Esophagus muscularis mucosa (tissue), 4 donors: ENCODE measurements around the gene CTPS2. TPM values are rescaled to one million over a fixed set of nuclear protein-coding genes. Genes with fewer than 3 reads are reported as not detected.
"Not testable (repeated sequence)": the region's sequence is repeated elsewhere in the genome, so short reads cannot be mapped to it uniquely, and the experiment has no call there.

ENCODE experiments used
- DNase-seq: peaks from one replicate; pipeline ENCODE4 v3.0.0-alpha.2; 2017; ENCODE audit errors: extremely low spot score
- H3K27ac ChIP-seq, 4 donors: fragments of 200-600 bp; sonication (generic); replicated peaks in 1 of 4; 1 replicate in 3 of 4; 2 replicates in 1 of 4; pipeline ENCODE4 v1.5.1; 2016 to 2019; ENCODE audit warnings: mild to moderate bottlenecking in 1 of 4
- H3K27me3 ChIP-seq, 4 donors: fragments of 200-600 bp; sonication (generic); one replicate each; pipeline versions ENCODE4 v1.5.1 to v1.6.0; 2016 to 2019
- H3K36me3 ChIP-seq, 4 donors: fragments of 200-600 bp; sonication (generic); one replicate each; pipeline ENCODE4 v1.5.1; 2016 to 2019
- H3K4me1 ChIP-seq, 4 donors: fragments of 200-600 bp; sonication (generic); one replicate each; pipeline ENCODE4 v1.5.1; 2016 to 2019
- H3K4me3 ChIP-seq, 4 donors: fragments of 200-600 bp; sonication (generic); 1 replicate in 2 of 4; 2 replicates in 2 of 4; pipeline ENCODE4 v1.5.1; 2016 to 2019; ENCODE audit warnings: mild to moderate bottlenecking in 4 of 4, moderate library complexity in 1 of 4
- H3K9me3 ChIP-seq, 4 donors: fragments of 200-600 bp; sonication (generic); 1 replicate in 3 of 4; 2 replicates in 1 of 4; pipeline ENCODE4 v1.5.1; 2016 to 2019
- EP300 ChIP-seq: sonication (generic); formaldehyde crosslinking; IDR thresholded peaks from one replicate; pipeline ENCODE4 v1.6.1; 2017; ENCODE audit warnings: antibody characterized with exemption
- POLR2A ChIP-seq: fragments of 450-650 bp; IDR thresholded peaks from one replicate; pipeline ENCODE4 v1.6.1; 2017; ENCODE audit warnings: antibody characterized with exemption, moderate library complexity, mild to moderate bottlenecking, low read depth
- POLR2AphosphoS5 ChIP-seq, 2 donors: sonication (generic); formaldehyde crosslinking; IDR thresholded peaks; one replicate each; pipeline ENCODE4 v1.6.1; 2017; ENCODE audit warnings: antibody characterized with exemption in 2 of 2
- WGBS: methylation state at CpG from one replicate; pipeline ENCODE4 v1.1.5; 2018; 5-methylcytosine and 5-hydroxymethylcytosine counted together
- intact Hi-C: fragments of 100-400 bp; cut with DNase I; formaldehyde crosslinking; loops from one replicate; pipeline ENCODE4 v1.15.1; 2023
- total RNA-seq, 4 donors: library from RNA; depleted of rRNA; stranded (reverse); fragments of >200 nt; gene quantifications; one replicate each; pipeline versions ENCODE4 v1.1.0 to v1.2.1, GENCODE V29; 2016
- TF ChIP-seq, protein P1 (sequence below), 3 experiments: fragments of 200-600 bp in 2 of 3; fragments of 450-650 bp in 1 of 3; sonication (generic) in 2 of 3; IDR thresholded peaks; one replicate each; pipeline ENCODE4 v1.5.1; 2017 to 2019; ENCODE audit warnings: antibody characterized with exemption in 3 of 3, mild to moderate bottlenecking in 2 of 3, moderate library complexity in 1 of 3

The CTPS2 gene
- total RNA-seq, 4 donors from 2014 or later, result 9.8 to 18.3 (median 13.7) TPM

DNA sequence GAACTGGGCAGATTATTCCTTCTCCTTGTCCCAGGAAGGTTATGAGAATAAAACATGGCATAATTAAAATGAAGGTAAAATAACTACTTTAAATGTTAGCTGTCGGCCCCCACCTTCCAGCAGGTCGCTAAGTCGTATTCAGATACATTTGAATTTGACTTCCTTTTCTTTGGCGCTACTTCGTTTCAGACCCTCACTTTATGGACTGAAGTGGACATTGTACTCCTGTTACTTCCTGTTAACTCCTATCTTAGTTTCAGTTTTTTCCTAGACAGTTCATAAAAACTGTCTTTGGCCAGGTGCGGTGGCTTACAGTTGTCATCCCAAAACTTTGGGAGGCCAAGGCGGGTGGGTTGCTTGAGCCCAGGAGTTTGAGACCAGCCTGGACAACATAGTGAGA is 12.6 kb upstream of the CTPS2 start:
- no peak for TF ChIP-seq POLR2AphosphoS5 (IDR thresholded peaks at IDR 0.05)
- TF ChIP-seq EP300, result no peak
- TF ChIP-seq POLR2A, result no peak
- TF ChIP-seq, protein P1, sequence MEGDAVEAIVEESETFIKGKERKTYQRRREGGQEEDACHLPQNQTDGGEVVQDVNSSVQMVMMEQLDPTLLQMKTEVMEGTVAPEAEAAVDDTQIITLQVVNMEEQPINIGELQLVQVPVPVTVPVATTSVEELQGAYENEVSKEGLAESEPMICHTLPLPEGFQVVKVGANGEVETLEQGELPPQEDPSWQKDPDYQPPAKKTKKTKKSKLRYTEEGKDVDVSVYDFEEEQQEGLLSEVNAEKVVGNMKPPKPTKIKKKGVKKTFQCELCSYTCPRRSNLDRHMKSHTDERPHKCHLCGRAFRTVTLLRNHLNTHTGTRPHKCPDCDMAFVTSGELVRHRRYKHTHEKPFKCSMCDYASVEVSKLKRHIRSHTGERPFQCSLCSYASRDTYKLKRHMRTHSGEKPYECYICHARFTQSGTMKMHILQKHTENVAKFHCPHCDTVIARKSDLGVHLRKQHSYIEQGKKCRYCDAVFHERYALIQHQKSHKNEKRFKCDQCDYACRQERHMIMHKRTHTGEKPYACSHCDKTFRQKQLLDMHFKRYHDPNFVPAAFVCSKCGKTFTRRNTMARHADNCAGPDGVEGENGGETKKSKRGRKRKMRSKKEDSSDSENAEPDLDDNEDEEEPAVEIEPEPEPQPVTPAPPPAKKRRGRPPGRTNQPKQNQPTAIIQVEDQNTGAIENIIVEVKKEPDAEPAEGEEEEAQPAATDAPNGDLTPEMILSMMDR (IDR thresholded peaks at IDR 0.05), result no peak

DNA sequence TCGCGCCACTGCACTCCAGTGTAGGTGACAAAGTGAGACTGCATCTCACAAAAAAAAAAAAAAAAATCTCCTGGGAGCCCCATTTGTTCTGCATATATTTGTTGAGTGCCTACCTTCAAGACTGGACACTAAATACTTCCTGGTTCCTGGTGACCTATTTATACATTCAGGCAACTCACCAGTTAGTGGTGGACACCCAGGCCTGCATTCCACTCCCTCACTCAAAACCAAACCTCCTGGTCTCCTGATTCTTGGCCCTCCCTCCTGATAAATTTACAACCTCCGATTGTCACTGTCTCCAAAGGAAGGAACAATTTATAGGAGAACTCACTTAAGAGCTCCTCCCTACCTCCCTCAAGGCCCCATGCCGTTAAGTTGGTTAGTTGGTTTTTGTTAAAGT is 10.0 kb upstream of the CTPS2 start:
- Histone ChIP-seq H3K4me1 (peaks cover 10 to 28% (median 20%) of the 10 kb centered on the region in 4 donors), H3K36me3 (no peaks in the 10 kb centered on the region), H3K27ac (no peak overlapping the region), H3K9me3 (no peaks in the 10 kb centered on the region), H3K27me3 (no peaks in the 10 kb centered on the region), H3K4me3 (no peak overlapping the region)
- no peak for DNase-seq
- intact Hi-C loops, result loop anchor here (5.0 kb wide), 1 partner anchor 65 kb away; the partner anchor contains the start of gene TXLNG
- TF ChIP-seq POLR2AphosphoS5 (IDR thresholded peaks at IDR 0.05), result no peak
- TF ChIP-seq EP300, result no peak
- no peak for TF ChIP-seq POLR2A
- TF ChIP-seq, protein P1 (IDR thresholded peaks at IDR 0.05), result no peak
- WGBS, result 95% methylated on average over 4 of the region's 4 CpGs

More for the DNA sequence above, 12.6 kb upstream of the CTPS2 start:
- Histone ChIP-seq H3K4me1 (peaks cover 6 to 23% (median 19%) of the 10 kb centered on the region in 4 donors), H3K4me3 (no peak overlapping the region), H3K36me3 (no peaks in the 10 kb centered on the region), H3K9me3 (no peaks in the 10 kb centered on the region), H3K27me3 (no peaks in the 10 kb centered on the region), H3K27ac (no peak overlapping the region)
- intact Hi-C loops, result no loop called here
- DNase-seq, result no peak
- 95% methylated on average over 7 of the region's 7 CpGs for WGBS

DNA sequence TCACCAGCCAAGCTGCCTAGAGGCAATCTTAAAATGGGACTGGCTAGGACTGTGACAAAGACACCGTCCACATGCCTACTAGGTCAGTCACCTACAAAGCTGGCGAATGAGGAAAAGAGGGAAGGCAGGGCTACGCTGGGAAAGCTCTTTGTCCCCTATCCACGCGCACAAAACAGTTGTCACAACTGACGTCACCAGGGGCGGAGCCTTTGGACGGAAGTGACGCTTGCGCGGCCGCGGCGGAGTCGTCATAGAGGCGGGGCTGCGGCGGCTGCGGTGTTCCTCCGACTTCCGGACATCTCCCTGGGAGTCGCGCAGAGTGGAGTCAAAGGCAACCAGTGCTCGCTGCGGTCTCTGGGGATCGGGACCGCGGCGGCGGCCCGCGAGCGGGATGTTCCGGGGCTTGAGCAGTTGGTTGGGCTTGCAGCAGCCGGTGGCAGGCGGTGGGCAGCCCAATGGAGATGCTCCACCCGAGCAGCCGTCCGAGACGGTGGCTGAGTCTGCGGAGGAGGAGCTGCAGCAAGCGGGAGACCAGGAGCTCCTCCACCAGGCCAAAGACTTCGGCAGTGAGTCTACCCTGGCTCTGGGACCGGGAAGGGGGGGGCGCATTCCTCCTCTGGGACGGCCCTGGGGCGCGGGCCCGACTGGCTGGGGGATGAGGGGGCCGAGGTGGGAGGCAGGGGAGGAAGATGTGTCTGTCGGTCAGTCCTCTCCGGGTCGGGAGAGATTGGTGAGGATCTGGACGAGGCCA is 7.0 kb upstream of the CTPS2 start, which contains the start of gene SYAP1:
Gene SYAP1, plus strand, starts transcription at position 279 of the 751 bp plus-strand sequence. Its CDS starts 113 bp downstream, at position 392.
- Histone ChIP-seq H3K27me3 (no peaks in the 10 kb centered on the region), H3K4me3 (peak within 1 kb of the TSS; percentile 62 to 84 (median 78)), H3K27ac (peak within 1 kb of the TSS; percentile 92 to 94 (median 92)), H3K36me3 (no peaks in the 10 kb centered on the region), H3K9me3 (no peaks in the 10 kb centered on the region), H3K4me1 (peaks cover 10 to 28% (median 20%) of the 10 kb centered on the region in 4 donors)
- peak; percentile 98 for DNase-seq
- intact Hi-C loops, result loop anchor here (5.0 to 10.0 kb wide), 3 partner anchors 68 to 865 kb away; partner anchors contain the start of genes AP1S2, RBBP7 and TXLNG
- WGBS, result 3% methylated on average over 14 of the region's 54 CpGs
- TF ChIP-seq EP300, result no peak
- TF ChIP-seq POLR2A, result peak; percentile 87
- TF ChIP-seq, protein P1 (IDR thresholded peaks at IDR 0.05), result peak in 1 of 3 experiments; percentile 3
- peak; percentile 99 for TF ChIP-seq POLR2AphosphoS5 (IDR thresholded peaks at IDR 0.05)

DNA sequence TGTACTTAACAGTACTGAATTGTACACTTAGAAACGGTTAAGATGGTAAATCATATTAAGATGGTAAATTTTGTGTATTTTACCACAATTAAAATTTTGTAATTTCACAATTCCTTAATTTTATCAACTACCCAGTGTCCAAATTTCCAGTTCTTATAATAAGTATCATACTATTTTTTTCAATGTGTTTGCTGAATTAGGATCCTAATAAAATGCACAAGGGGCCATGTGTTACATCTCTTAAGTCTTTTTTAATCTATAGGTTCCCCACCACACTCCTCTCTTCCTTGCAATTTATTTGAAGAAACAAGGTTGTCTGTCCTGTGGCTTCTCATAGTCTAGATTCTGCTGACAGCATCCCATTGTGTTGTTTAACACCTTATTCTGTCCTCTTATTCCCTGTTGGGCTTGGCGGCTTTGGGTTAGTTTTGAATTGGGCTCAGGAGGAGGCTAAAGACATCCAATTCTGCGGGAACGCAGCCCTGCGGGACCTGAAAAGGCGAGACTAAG is 6.4 kb upstream of the CTPS2 start:
- intact Hi-C loops, result loop anchor here (10.0 kb wide), 2 partner anchors 156 to 864 kb away; partner anchors contain the start of genes AP1S2 and RBBP7
- Histone ChIP-seq H3K4me1 (peaks cover 10 to 28% (median 20%) of the 10 kb centered on the region in 4 donors), H3K27ac (peak overlapping the region; percentile 92 to 94 (median 92)), H3K36me3 (no peaks in the 10 kb centered on the region), H3K27me3 (no peaks in the 10 kb centered on the region), H3K9me3 (no peaks in the 10 kb centered on the region), H3K4me3 (peak overlapping the region; percentile 62 to 84 (median 78))
- TF ChIP-seq EP300, result no peak
- TF ChIP-seq POLR2A, result no peak
- TF ChIP-seq, protein P1 (IDR thresholded peaks at IDR 0.05), result no peak
- no peak for TF ChIP-seq POLR2AphosphoS5 (IDR thresholded peaks at IDR 0.05)
- 12% methylated on average over 6 of the region's 6 CpGs for WGBS
- DNase-seq, result no peak

DNA sequence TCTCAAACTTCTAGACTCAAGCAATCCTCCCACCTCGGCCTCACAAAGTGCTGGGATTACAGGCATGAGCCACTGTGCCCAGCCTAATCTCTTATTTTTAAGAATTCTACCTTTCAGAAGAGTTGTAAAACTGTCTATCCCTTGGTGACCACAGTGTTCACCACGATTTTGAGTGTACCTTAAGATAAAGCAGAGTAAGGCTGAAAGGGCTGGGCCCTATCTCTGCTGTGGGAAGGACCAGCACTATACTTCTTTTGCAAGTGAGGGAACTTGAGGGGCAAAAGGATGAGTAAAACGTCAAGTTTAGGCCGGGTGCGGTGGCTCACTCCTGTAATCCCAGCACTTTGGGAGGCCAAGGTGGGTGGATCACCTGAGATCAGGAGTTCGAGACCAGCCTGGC is 4.0 kb upstream of the CTPS2 start:
- H3K27ac ChIP-seq, H3K27me3 ChIP-seq, H3K36me3 ChIP-seq, H3K4me3 ChIP-seq, DNase-seq, H3K9me3 ChIP-seq: not testable (repeated sequence)
- peaks cover 10 to 39% (median 16%) of the 10 kb centered on the region in 4 donors for H3K4me1 ChIP-seq
- WGBS, result 89% methylated on average over 6 of the region's 6 CpGs
- intact Hi-C loops, result loop anchor here (10.0 kb wide), 2 partner anchors 158 to 862 kb away; partner anchors contain the start of genes AP1S2 and RBBP7

DNA sequence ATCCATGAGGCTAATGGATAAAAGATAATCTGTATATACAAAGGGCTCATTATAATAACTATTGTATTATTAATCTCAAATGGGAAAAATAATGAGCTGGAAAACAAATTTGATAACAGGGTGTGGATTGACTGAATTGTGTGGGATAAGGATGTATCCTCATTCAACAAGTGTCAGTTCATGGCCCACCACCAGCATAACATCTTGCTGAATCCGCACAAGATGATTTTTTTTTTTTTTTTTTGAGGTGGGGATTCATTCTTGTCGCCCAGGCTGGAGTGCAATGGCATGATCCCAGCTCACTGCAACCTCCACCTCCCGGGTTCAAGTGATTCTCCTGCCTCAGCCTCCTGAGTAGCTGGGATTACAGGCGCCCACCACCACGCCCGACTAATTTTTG is 3.2 kb upstream of the CTPS2 start:
- peaks cover 7 to 34% (median 13%) of the 10 kb centered on the region in 4 donors for H3K4me1 ChIP-seq
- DNase-seq, H3K27me3 ChIP-seq, H3K27ac ChIP-seq, H3K4me3 ChIP-seq, H3K9me3 ChIP-seq, H3K36me3 ChIP-seq: not testable (repeated sequence)
- WGBS, result 84% methylated on average over 6 of the region's 6 CpGs
- intact Hi-C loops, result loop anchor here (10.0 kb wide), 2 partner anchors 159 to 861 kb away; partner anchors contain the start of genes AP1S2 and RBBP7
